Inflammatory macrophage treated with lipopolysaccharide for 4 hours (primary cell): ENCODE measurements around the gene FAM234B.
"Not testable (repeated sequence)": the region's sequence is repeated elsewhere in the genome, so short reads cannot be mapped to it uniquely, and the experiment has no call there.

Source experiments
- DNase-seq: peaks from one replicate; pipeline ENCODE4 v3.0.0-alpha.2; 2020

The FAM234B gene

GRCh38 chr12:13023811-13024530 is 20.2 kb upstream of the FAM234B start:
- DNase-seq: peak; percentile 72

- DNase-seq: peak; percentile 34
These were observed 19.7 kb upstream of the FAM234B start for GRCh38 chr12:13024531-13024916.

- no peak for DNase-seq
These were observed 17.9 kb upstream of the FAM234B start for GRCh38 chr12:13026286-13026685.

- DNase-seq: no peak
These were observed 17.1 kb upstream of the FAM234B start for GRCh38 chr12:13027032-13027431.

GRCh38 chr12:13027508-13027907 is 16.7 kb upstream of the FAM234B start:
- DNase-seq: no peak

- DNase-seq: no peak
These were observed 15.2 kb upstream of the FAM234B start for GRCh38 chr12:13028825-13029570.

- no peak for DNase-seq
These were observed 13.5 kb upstream of the FAM234B start for GRCh38 chr12:13030541-13031291.

GRCh38 chr12:13032164-13032563 is 12.0 kb upstream of the FAM234B start:
- DNase-seq: no peak

- DNase-seq: no peak
These were observed 10.7 kb upstream of the FAM234B start for GRCh38 chr12:13033476-13033875.

GRCh38 chr12:13035335-13035734 is 8.8 kb upstream of the FAM234B start:
- not testable (repeated sequence) for DNase-seq

- DNase-seq: no peak
These were observed 7.3 kb upstream of the FAM234B start for GRCh38 chr12:13036881-13037280.

GRCh38 chr12:13038491-13039161 is 5.6 kb upstream of the FAM234B start:
- no peak for DNase-seq

GRCh38 chr12:13039328-13039956 is 4.7 kb upstream of the FAM234B start:
- no peak for DNase-seq

GRCh38 chr12:13041224-13041623 is 3.0 kb upstream of the FAM234B start:
- no peak for DNase-seq

GRCh38 chr12:13042666-13043230 is 1.4 kb upstream of the FAM234B start:
- DNase-seq: no peak

- DNase-seq: no peak
These were observed 722 bp downstream of the FAM234B start for GRCh38 chr12:13044906-13045299.

GRCh38 chr12:13045816-13046215 is 1.6 kb downstream of the FAM234B start:
- no peak for DNase-seq

- no peak for DNase-seq
These were observed 2.8 kb downstream of the FAM234B start for GRCh38 chr12:13046964-13047363.

GRCh38 chr12:13049816-13050215 is 5.6 kb downstream of the FAM234B start:
- no peak for DNase-seq

GRCh38 chr12:13052421-13052820 is 8.2 kb downstream of the FAM234B start:
- DNase-seq: peak; percentile 32

- DNase-seq: not testable (repeated sequence)
These were observed 9.4 kb downstream of the FAM234B start for GRCh38 chr12:13053617-13054016.

- DNase-seq: peak; percentile 86
These were observed 16.4 kb downstream of the FAM234B start for GRCh38 chr12:13060581-13060980.
